ENCODE data around the gene SLC2A3.
"Not testable (repeated sequence)": the region's sequence is repeated elsewhere in the genome, so short reads cannot be mapped to it uniquely, and the experiment has no call there.

SLC2A3 gene

DNA sequence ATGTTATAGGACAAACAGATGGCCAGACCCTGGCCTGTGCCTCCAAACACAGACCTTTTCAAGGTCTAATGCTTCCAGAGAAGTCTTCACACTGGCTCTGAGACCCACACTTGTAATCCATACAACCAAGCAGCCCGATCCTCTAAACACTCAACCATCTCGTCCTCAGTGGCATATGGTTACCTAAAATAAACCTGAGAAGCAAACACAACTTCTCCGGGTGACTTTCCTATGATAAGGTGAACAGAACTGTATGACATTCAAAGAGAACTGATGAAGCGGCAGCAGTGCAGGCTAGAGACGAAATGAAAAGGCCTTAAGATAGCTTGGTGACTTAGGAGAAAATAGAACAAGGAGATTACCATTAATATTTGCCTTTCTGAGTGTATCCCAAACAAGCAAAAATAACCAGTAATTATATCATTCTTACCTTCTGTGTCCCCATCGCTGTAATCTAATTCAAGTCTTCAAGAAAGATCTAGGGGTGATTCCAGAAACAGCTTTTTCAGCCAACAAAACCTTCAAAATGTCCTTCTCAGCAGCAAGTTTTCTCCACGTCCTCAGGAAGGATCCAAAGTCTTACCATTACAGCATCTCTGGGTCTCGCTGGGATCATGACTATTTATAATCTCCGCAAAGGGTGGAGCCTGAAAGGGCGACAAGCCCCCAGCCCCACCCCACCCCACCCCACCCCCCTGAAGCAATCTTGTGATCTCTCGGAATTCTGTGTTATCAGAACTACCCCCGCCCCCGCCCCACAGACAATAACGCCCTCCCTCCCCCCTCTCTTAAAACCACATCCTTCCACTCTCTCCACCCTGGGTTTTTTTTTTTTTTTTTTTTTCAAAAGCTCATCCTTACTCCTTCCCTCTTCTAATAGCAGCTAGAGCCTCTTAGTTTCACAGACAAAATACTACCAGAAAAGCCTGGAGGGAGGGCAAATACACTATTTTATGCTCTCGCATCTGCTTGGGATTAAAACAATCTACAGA lies at the start of gene SLC2A3:
Gene SLC2A3 (minus strand): TSS at position 598 of the 992 bp plus-strand sequence. CDS start 153 bp downstream, at position 445.
- DNase-seq: no peak

GRCh38 chr12:7984900-7985299 lies 48.9 kb upstream of the SLC2A3 start:
- no peak for DNase-seq

DNA sequence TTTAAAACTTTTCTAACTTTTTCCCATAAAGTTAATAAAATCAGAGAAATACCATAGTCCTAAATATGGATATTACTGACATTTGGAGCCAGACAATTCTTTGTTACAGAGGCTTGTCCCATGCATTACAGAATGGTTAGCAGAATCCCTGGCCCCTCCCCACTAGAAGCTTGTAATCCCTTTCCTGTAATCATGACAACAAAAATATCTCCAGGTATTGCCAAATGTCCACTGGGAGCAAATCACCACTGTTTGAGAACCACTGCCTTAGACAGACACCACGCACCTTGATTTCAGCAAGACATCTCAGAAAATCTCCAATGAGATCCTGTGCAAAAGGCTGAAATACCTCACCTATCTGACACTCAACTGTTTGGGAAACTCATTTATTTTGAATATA lies 47.5 kb upstream of the SLC2A3 start:
- DNase-seq: not testable (repeated sequence)

GRCh38 chr12:7983019-7983418 lies 47.0 kb upstream of the SLC2A3 start:
- DNase-seq: not testable (repeated sequence)

DNA sequence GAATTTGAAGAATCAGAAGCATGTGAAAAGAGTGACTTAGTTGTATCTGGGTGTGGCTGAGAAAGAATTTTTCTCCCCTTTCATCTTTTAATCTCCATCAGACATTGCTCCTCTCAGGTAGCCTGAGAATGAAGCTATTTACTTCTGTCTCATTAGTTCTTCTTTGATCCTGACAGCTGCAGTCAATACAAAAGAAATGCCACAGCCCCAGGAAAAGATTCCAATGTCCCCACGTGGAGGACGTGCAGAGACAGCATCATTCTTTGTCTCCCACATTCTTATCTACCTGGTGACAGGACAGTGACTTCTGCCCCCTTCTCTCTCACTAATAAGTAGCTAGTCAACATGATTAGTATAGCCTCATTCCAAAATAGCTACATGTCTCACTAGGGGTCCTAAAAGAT lies 46.3 kb upstream of the SLC2A3 start:
- not testable (repeated sequence) for DNase-seq

- no peak for DNase-seq
Measured at GRCh38 chr12:7981446-7981845, 45.5 kb upstream of the SLC2A3 start.

DNA sequence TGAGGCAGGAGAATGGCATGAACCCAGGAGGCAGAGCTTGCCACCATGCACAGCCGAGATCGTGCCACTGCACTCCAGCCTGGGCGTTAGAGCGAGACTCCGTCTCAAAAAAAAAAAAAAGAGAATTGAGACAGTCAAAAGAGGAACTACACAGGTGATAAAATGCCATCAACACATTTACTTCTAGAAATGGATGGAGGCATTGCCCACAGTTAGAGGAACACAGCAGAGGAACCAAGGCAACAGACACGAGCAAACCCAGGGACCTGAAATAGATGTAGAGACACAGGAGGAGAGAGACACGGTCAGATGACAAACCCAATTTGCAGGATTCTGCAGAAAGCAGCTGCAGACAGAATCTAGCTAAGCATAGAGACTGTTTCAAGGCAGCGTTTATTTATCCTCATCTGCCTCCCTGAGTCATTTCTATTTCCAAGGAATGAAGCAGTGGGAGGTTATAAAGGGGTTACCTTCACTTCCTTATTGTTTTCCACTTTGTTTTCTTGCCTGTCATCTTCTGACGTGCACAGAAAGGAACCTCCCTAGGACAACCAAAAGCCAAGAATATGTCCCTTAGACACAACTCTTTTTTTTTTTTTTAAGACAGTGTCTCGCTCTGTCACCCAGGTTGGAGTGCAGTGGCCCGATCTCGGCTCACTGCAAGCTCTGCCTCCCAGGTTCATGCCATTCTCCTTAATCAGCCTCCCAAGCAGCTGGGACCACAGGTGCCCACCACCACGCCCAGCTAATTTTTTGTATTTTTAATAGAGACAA lies 41.6 kb upstream of the SLC2A3 start:
- not testable (repeated sequence) for DNase-seq

DNA sequence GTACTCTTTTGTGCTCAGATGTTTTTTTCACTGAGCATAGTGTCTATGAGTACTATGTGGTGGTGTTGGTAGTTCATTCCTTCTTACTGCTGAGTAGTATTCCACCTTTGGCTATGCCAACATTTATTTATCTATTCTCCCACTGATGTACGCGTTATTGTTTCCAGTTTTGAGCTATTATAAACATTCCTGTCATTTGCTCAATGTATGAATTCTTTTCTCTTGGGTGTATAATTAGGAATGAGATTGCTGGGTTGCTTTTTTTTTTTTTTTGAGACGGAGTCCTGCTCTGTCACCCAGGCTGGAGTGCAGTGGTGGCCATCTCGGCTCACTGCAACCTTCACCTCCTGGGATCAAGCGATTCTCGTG lies 37.5 kb upstream of the SLC2A3 start:
- no peak for DNase-seq

DNA sequence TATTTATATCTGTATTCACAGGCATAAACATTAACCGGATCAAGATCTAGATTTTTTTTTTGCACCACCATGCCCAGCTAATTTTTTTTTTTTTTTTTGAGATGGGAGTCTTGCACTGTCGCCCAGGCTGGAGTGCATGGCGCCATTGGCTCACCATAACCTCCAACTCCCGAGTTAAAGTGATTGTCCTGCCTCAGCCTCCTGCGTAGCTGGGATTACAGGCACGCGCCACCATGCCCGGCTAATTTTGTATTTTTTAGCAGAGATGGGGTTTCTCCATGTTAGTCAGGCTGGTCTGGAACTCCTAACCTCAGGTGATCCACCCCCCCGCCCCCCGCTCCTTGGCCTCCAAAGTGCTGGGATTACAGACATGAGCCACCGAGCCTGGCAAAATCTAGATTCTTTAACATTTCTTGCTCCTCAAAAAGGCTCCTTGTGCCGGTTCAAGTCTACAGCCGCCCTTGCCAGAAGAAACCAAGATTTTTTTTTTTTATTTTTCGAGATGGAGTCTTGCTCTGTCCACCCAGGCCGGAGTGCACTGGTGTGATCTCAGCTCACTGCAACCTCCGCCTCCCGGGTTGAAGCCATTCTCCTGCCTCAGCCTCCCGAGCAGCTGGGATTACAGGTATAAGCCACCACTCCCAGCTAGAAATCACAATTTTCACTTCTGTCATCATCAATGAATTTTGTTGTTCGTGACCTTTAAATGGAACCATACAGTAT lies 36.9 kb upstream of the SLC2A3 start:
- DNase-seq: no peak

- DNase-seq: not testable (repeated sequence)
Measured at GRCh38 chr12:7972269-7972668, 36.3 kb upstream of the SLC2A3 start.

DNA sequence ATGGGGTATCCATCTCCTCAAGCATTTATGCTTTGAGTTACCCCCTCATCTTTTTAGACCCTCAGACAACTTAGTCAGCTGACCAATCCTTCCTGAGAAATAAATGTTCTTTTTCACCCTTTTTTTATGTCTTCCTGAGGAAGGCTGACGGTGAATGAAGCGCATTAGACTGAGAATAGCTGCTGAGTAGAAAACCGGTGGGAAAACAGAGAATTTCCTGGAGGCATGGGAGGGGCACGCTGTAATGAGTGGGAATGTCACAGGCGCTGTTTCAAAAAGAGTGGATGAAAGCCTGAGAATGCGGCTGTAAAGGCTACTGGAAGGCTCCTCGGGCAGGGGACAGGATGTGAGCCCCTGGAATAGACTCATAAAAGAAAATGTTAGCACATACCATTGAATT lies 35.8 kb upstream of the SLC2A3 start:
- DNase-seq: not testable (repeated sequence)

- peak; percentile 29 to 53 for DNase-seq
Measured at GRCh38 chr12:7970475-7971252, 34.7 kb upstream of the SLC2A3 start.

DNA sequence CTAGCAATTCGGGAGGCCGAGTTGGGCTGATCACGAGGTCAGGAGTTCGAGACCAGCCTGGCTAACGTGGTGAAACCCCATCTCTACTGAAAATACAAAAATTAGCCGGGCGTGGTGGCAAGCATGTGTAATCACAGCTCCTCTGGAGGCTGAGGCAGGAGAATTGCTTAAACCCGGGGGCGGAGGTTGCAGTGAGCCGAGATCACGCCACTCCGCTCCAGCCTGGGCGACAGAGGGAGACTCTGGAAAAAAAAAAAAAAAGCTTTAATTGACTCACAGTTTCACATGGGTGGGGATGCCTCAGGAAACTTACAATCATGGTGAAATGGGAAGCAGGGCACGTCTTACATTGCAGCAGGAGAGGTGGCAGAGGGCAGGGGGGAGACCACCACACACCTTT lies 30.6 kb upstream of the SLC2A3 start:
- DNase-seq: no peak

- DNase-seq: not testable (repeated sequence)
Measured at GRCh38 chr12:7964669-7965068, 28.7 kb upstream of the SLC2A3 start.

DNA sequence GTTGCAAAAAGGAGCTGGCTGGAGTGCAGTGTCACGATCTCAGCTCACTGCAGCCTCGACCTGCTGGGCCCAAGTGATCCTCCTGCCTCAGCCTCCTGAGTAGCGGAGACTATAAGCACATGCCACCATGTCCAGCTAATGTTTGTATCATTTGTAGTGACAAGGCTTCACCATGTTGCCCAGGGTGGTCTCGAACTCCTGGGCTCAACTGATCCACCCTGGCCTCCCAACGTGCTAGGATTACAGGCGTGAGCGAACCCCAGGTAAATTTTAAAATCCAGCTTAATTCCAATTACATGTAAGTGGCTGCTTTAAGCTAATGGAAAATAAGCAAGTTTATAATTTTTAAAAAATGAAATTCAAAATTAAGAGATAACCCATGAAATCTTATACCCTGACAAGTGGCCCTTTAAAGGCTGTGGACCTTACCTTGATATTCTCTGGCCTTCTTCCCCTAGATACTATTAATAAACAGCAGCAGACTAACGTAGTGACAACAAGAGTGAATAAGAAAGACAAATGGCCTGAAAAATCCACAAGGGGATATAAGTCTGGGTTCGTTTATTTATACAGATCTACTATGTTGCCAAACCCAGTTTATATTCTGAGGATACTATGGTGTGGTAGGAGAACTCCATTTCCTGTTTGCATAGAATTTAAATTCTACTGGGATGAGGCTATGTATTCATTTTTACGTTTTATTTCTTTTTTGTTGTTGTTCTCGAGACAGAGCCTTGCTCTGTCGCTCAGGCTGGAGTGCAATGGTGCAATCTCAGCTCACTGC lies 25.6 kb upstream of the SLC2A3 start:
- no peak for DNase-seq

GRCh38 chr12:7959701-7960121 lies 23.7 kb upstream of the SLC2A3 start:
- no peak for DNase-seq

DNA sequence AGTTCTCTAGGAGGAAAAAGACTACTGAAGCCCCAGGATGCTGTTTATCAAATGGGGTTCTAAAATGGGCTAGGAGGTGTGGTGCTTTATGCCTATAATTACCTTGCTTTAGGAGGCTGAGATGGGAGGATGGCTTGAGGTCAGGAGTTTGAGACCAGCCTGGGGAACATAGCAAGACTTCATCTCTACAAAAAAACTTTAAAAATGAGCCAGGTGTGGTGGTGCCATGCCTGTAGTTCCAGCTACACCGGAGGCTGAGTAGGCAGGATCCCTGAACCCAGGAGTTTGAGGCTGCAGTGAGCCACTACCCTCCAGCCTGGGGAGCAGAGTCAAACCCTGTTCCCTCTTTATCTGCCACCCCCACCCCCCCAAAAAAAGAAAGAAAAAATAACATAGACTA lies 23.3 kb upstream of the SLC2A3 start:
- DNase-seq: no peak

DNA sequence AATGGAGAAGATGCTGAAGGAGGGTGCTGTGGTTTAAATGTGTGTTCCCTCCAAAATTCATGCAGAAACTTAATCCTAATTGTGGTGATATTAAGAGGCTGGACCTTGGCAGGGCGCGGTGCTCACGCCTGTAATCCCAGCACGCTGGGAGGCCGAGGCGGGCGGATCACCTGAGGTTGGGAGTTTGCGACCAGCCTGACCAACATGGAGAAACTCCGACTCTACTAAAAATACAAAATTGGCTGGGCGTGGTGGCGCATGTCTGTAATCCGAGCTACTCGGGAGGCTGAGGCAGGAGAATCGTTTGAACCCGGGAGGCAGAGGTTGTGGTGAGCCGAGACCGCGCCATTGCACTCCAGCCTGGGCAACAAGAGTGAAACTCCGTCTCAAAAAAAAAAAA lies 18.9 kb upstream of the SLC2A3 start:
- not testable (repeated sequence) for DNase-seq

DNA sequence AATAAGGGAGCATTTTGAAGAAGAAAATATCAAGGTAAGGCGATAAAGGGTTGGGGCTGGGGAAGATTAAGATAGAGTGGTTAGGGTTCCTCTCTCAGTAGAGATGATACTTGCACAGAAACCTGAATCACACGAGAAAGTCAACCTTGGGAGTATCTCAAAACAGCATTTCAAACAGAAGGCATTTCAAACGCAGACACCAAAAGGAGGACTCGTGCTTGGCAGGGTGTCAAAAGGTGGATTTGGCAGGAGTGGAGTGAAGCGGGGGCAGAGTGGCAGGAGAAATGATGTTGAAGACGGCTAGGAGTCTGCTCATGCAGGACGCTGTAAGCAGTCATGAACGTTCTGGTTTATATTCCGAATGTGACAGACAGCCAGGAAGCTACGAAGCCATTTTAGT lies 18.4 kb upstream of the SLC2A3 start:
- not testable (repeated sequence) for DNase-seq

GRCh38 chr12:7953912-7954311 lies 17.9 kb upstream of the SLC2A3 start:
- DNase-seq: not testable (repeated sequence)

GRCh38 chr12:7951671-7952070 lies 15.7 kb upstream of the SLC2A3 start:
- no peak for DNase-seq
